Transverse colon (tissue), 4 donors: ENCODE results near the gene CEP250. TPM values are rescaled to one million over a fixed set of nuclear protein-coding genes. Genes with fewer than 3 reads are reported as not detected.

Source experiments
- DNase-seq: peaks from one replicate; pipeline ENCODE4 v3.0.0-alpha.2; 2019
- H3K27ac ChIP-seq, 4 donors: fragments of 200-600 bp; sonication (generic); 2 replicates each; pipeline ENCODE4 v1.5.1; 2016 to 2018; ENCODE audit warnings: inconsistent platforms in 4 of 4
- H3K27me3 ChIP-seq: fragments of 200-600 bp; sonication (generic); 2 replicates; pipeline ENCODE4 v1.5.1; 2017; ENCODE audit warnings: inconsistent platforms
- H3K36me3 ChIP-seq, 4 donors: fragments of 200-600 bp; sonication (generic); 2 replicates each; pipeline ENCODE4 v1.5.1; 2017 to 2019; ENCODE audit warnings: inconsistent platforms in 4 of 4
- H3K4me1 ChIP-seq, 4 donors: fragments of 200-600 bp; sonication (generic); 2 replicates each; pipeline ENCODE4 v1.5.1; 2017 to 2020; ENCODE audit warnings: inconsistent platforms in 4 of 4
- H3K4me3 ChIP-seq, 4 donors: fragments of 200-600 bp; sonication (generic); 1 replicate in 1 of 4; 2 replicates in 3 of 4; pipeline versions ENCODE4 v1.5.1 to v1.6.1; 2017 to 2019; ENCODE audit warnings: inconsistent platforms in 4 of 4
- H3K9me3 ChIP-seq, 2 donors: fragments of 200-600 bp; sonication (generic); 2 replicates each; pipeline ENCODE4 v1.5.1; 2017 to 2019; ENCODE audit warnings: inconsistent platforms in 2 of 2
- CTCF ChIP-seq, 5 experiments: fragments of 200-600 bp in 3 of 5; fragments of 450-650 bp in 2 of 5; sonication (generic) in 3 of 5; IDR thresholded peaks; 1 replicate in 2 of 5; 2 replicates in 3 of 5; pipeline ENCODE4 v1.5.1; 2016 to 2017; ENCODE audit warnings: antibody characterized with exemption in 5 of 5, inconsistent platforms in 3 of 5, mild to moderate bottlenecking in 2 of 5, moderate library complexity in 1 of 5
- EP300 ChIP-seq: sonication (generic); formaldehyde crosslinking; IDR thresholded peaks from one replicate; pipeline ENCODE4 v1.6.1; 2017; ENCODE audit warnings: antibody characterized with exemption, low read depth
- POLR2A ChIP-seq: fragments of 450-650 bp; IDR thresholded peaks from one replicate; pipeline ENCODE4 v1.6.1; 2016; ENCODE audit warnings: antibody characterized with exemption, mild to moderate bottlenecking, moderate library complexity
- POLR2AphosphoS5 ChIP-seq, 3 donors: sonication (generic); formaldehyde crosslinking; IDR thresholded peaks; one replicate each; pipeline ENCODE4 v1.6.1; 2016; ENCODE audit warnings: antibody characterized with exemption in 3 of 3
- WGBS, 2 donors: methylation state at CpG; one replicate each; pipeline ENCODE4 v1.1.5; 2018; ENCODE audit warnings: low coverage in 1 of 2; 5-methylcytosine and 5-hydroxymethylcytosine counted together
- in situ Hi-C, 4 donors: fragments of 200-750 bp; cut with MboI; loops; one replicate each; pipeline versions ENCODE4 v1.15.0 to v1.15.1; 2017; ENCODE audit warnings: low sequenced_read_pairs in 3 of 4, low pct_ligation_motif_present in 1 of 4, low pct_unique_long_range_greater_than_20kb in 1 of 4
- intact Hi-C: fragments of 100-400 bp; cut with DNase I; formaldehyde crosslinking; loops from one replicate; pipeline ENCODE4 v1.15.1; 2023; ENCODE audit warnings: low total_unique reads
- total RNA-seq, 4 donors: library from RNA; depleted of rRNA; stranded (reverse); fragments of >200 nt; gene quantifications; one replicate each; pipeline ENCODE4 v1.1.0, GENCODE V29; 2016

Gene CEP250
- total RNA-seq, 4 donors from 2014 or later, result 22.8 to 38.6 (median 28.7) TPM

GRCh38 chr20:35465976-35466375, 10.6 kb downstream of the CEP250 start:
- H3K36me3 ChIP-seq, result peaks cover 0 to 11% (median 4%) of the 10 kb centered on the region in 4 donors

GRCh38 chr20:35466856-35467255, 11.5 kb downstream of the CEP250 start:
- TF ChIP-seq EP300 (no peak), POLR2A (no peak), CTCF (IDR thresholded peaks at IDR 0.05) (no peak), POLR2AphosphoS5 (IDR thresholded peaks at IDR 0.05) (no peak)
- peaks cover 0 to 19% (median 4%) of the 10 kb centered on the region in 4 donors for H3K36me3 ChIP-seq
- 85% methylated on average over 6 of the region's 6 CpGs; no CpG with 5 or more reads in 1 of the 2 donors for WGBS, 2 donors

More at GRCh38 chr20:35465976-35466375, 10.6 kb downstream of the CEP250 start:
- intact Hi-C loops, result no loop called here
- TF ChIP-seq EP300, result no peak
- no peak for TF ChIP-seq CTCF (IDR thresholded peaks at IDR 0.05)
- TF ChIP-seq POLR2A, result no peak
- TF ChIP-seq POLR2AphosphoS5 (IDR thresholded peaks at IDR 0.05), result no peak
- H3K27me3 ChIP-seq, result no peaks in the 10 kb centered on the region
- no peak overlapping the region for H3K27ac ChIP-seq
- H3K4me1 ChIP-seq, result peaks cover 0 to 5% (median 0%) of the 10 kb centered on the region in 4 donors
- H3K9me3 ChIP-seq, result no peaks in the 10 kb centered on the region
- in situ Hi-C loops, result no loop called here
- no peak for DNase-seq
- H3K4me3 ChIP-seq, result no peak overlapping the region
- WGBS, 2 donors, result 86 to 100% methylated on average over 4 to 6 of the region's 6 CpGs

GRCh38 chr20:35467339-35468224, 12.2 kb downstream of the CEP250 start:
- H3K36me3 ChIP-seq, result peaks cover 0 to 26% (median 3%) of the 10 kb centered on the region in 4 donors
- H3K9me3 ChIP-seq, result no peaks in the 10 kb centered on the region
- H3K27ac ChIP-seq, result peak overlapping the region in 1 of 4 donors; percentile 8
- TF ChIP-seq CTCF (IDR thresholded peaks at IDR 0.05) (no peak), POLR2AphosphoS5 (IDR thresholded peaks at IDR 0.05) (no peak), EP300 (no peak), POLR2A (no peak)
- WGBS, 2 donors, result 77 to 89% methylated on average over 7 to 9 of the region's 9 CpGs
- DNase-seq, result no peak
- no peaks in the 10 kb centered on the region for H3K27me3 ChIP-seq
- H3K4me1 ChIP-seq, result peaks cover 0 to 5% (median 0%) of the 10 kb centered on the region in 4 donors
- in situ Hi-C loops, result no loop called here
- no peak overlapping the region for H3K4me3 ChIP-seq
- intact Hi-C loops, result no loop called here

More at GRCh38 chr20:35466856-35467255, 11.5 kb downstream of the CEP250 start:
- H3K9me3 ChIP-seq, result no peaks in the 10 kb centered on the region
- H3K27ac ChIP-seq, result peak overlapping the region in 1 of 4 donors; percentile 8
- in situ Hi-C loops, result no loop called here
- no peak overlapping the region for H3K4me3 ChIP-seq
- H3K4me1 ChIP-seq, result peaks cover 0 to 5% (median 0%) of the 10 kb centered on the region in 4 donors
- H3K27me3 ChIP-seq, result no peaks in the 10 kb centered on the region
- no peak for DNase-seq
- intact Hi-C loops, result no loop called here

GRCh38 chr20:35468671-35469334, 13.4 kb downstream of the CEP250 start:
- H3K36me3 ChIP-seq, result peaks cover 0 to 38% (median 4%) of the 10 kb centered on the region in 4 donors
- intact Hi-C loops, result no loop called here

More at GRCh38 chr20:35468671-35469334, 13.4 kb downstream of the CEP250 start:
- TF ChIP-seq POLR2AphosphoS5 (IDR thresholded peaks at IDR 0.05) (no peak), POLR2A (no peak), EP300 (no peak), CTCF (IDR thresholded peaks at IDR 0.05) (no peak)
- no peak overlapping the region for H3K27ac ChIP-seq
- no peaks in the 10 kb centered on the region for H3K9me3 ChIP-seq
- no peak for DNase-seq
- no peak overlapping the region for H3K4me3 ChIP-seq
- 71 to 75% methylated on average over 1 to 6 of the region's 6 CpGs for WGBS, 2 donors
- no peaks in the 10 kb centered on the region for H3K27me3 ChIP-seq
- in situ Hi-C loops, result no loop called here
- peaks cover 0 to 5% (median 0%) of the 10 kb centered on the region in 4 donors for H3K4me1 ChIP-seq
